Measurements from ENCODE around the gene SREBF1.

SREBF1 gene

DNA sequence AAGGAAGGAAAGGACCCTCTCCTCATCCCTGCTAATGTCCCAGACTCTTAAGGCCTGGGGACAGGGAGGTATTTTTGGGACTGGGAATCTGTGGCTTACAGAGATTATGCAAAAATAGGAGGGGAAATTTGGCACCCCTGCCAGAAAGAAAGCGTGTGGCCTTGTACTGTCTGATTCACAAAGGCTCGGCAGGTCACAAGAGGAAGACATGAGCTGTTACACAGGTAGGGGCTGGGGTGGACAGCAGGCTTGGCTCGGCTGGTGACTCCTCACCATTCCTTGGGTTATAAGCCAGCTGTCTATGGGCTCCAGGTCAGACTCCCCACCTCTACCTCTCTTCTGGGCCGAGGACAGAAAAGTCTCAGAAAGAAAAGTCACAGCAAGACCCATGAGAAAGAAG lies 20.7 kb upstream of the SREBF1 start:
- no peak for DNase-seq

DNA sequence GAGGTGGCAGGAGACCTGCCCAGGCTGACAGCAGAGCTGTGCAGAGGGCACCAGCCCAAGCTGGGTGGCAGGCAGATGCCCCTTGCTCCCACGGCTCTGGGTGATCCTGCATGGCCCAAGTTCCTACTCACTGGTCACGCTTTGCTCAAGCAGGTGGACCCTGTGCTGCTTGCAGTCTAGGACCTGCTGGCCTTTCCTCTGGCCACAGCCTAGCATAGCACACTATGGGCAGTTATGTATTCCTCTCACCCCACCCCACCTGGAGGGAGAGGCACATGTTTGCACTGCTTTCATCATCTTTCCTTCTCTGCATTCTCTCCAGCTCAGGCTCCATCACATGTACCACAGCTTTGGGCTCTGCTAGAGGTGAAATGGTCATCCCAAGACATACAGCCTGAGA lies 19.6 kb upstream of the SREBF1 start:
- DNase-seq = no peak

DNA sequence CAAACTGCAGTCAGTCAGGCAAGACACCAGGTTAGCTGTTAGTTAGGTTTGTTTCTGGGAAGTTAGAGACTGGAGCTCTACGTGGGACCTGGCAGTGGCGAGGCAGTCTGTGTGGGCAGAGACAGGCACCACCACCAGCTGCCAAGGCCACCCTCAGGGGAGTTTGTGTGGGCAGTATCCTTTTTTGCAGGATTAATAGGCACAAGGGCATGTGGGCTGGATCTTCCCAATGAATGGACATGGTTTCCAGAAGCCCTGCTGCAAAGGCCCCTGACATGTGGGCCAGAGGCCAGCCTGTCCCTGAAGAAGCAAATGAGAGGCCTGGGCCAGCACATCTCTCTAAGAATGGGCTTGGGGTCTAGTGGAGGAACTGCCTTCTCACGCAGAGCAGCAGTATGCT lies 19.2 kb upstream of the SREBF1 start:
- DNase-seq = no peak

DNA sequence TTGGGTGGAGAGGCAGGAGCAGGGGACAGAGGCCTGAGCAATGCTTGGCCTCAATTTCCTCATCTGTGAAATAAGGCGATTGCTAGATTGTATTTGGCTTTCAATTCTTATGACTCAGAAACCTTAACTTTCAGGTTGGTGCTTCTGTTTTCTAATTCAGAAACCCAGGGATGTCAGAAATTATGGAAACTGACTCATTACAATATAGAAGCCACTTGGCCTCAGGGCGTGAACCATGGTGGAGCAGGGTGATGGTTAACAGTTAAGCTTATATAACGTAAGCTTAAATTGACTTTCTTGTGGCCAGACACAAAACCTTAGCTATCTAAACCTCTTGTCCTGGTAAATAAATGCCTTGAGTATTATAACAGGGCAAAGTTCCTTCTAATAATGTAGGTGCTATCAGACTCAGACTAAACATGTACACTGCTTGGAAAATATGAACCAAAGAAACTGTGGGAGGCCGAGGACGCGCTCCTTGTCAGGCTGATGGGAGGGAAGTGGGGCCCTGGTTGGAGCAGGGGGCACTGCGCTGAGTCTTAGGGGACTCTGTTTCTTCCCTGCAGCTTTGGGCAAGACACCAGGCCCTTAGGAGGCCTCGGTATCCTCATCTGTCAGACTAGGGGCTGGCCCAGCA lies 17.1 kb upstream of the SREBF1 start:
- DNase-seq = no peak

GRCh38 chr17:17852930-17853329 lies 16.1 kb upstream of the SREBF1 start:
- DNase-seq = no peak

DNA sequence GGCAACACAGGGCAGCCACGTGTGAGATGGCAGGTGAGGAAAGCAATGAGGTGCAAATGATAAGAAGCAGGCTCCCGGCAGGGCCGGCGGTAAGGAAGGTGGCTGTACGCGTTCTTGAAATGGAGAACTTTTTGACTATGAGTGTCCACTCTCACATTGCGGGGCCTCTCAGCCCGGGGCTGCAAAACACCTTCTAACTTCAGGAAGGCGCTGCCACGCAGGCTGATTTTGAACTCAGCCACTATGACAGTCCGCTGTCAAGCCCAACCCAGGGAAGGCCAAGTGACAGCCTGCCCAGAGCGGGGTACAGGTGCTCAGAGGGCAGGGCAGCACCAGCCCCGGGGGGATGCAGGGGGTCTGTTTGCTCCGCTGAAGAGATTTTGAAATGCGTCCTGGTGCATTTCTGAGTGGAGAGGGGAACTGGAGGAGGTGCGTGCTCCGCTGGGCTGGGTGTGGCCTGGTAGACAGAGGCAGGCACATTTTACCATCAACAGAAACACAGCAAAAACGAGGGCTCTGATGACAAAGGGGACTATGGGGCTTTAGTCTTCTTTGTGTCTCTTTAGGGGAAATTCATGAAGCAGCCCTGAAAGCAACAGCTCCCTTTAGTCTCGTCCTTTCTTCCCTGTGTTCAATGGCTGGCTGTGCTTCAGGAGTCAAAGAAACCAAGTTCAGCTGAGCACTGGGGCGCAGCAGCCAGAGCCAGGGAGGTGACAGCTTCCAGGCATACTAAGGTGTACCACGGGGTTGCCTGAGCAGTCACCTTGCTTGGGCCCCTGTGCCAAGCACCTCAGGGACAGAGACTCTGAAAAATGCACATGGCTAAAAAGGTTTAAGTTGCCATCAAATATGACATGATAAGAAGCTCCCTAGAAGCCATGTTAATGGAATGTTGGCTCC lies 14.6 kb upstream of the SREBF1 start:
- DNase-seq = no peak

DNA sequence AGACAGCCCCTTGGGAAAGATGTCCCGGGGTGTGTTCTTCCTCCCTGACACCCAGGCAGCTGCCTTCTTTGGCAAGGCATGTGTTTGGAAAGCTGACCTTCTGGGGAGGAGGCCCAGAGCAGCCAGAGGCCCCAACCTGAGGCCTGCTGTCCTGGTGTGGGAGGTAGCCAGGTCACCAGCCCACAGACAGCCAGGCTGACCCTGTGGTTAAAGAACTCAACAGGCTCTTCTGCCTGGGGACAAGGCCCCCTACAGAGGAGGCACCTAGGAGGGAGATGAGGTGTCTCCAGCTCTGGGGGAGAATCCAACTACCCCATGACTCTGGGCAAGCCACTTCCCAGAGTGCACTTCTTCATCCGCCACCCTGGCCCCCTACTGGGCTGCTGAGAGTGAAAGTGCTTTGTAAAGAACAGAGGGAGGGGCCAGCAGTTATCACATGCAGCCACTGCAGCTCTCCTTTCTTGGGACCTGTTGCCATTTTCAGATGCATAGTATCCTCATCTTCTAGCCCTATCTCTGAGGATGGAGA lies 13.1 kb upstream of the SREBF1 start:
- DNase-seq = no peak

DNA sequence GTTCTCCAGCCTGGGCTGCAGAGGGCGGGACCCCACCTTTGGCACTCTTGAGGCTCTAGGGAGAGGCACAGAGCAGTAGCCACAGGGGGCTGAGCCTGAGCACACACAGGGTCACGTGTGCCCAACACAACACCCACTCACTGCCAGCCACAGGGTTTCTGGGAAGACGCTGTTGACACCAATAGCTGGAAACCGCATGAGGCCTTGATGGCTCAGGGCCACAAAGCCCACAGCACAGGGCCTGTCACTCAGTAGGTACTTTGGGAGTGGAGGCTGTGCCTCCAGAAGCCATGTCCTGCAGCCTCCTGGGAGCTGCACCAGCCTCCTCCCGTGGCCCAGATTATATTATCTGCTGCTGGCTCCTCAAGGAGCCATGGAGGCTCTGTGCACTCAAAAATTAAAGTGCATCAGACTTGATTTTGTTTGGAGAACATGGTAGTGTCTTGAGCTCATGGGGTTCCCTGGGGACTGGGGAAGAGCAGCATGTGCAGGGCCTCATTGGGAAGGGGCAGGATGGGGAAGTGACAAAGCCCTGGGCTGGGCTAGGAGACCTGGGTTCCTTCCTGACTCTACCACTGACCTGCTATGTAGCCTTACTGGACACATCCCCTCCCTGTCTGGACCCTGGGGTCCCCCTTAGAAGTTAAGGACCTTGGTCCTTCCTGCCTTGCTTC lies 12.5 kb upstream of the SREBF1 start:
- peak in 1 of 2 experiments; percentile 34 for DNase-seq

DNA sequence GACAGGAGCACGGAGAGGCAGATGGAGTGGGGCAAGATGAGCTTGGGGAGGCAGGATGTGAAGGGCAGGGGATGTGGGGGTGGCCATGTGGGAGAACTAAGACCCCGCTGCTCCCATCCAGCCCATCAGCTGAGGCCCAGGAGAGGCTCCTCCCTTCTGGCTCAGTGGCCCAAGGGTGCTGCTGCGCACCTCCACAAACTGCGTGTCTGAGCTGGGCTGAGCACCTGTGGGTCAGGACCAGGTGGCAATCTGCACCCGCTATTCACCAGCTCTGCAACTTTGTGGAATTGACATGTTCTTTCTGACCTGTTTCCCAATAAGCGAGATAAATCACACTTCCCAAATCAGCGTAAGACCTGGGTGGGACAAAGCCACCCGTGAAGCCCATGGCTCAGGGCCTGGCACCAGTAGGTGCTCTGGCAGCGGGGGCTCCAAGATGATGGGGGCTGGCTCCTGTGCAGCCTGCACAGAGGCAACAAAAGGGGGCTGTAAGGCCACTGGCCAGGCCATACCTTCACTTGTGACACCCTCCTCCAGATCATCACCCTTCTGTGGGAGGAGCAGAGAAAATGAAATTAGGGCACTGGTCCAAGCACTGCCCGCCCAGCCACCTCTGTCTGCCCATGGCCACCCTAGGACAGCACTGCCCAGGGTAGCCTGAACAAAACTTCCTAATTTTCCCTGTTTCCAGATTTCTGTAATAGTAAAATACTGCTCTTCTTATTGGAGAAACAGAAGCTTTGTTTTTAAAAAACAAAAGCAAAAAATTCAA lies 11.7 kb upstream of the SREBF1 start:
- DNase-seq = no peak

DNA sequence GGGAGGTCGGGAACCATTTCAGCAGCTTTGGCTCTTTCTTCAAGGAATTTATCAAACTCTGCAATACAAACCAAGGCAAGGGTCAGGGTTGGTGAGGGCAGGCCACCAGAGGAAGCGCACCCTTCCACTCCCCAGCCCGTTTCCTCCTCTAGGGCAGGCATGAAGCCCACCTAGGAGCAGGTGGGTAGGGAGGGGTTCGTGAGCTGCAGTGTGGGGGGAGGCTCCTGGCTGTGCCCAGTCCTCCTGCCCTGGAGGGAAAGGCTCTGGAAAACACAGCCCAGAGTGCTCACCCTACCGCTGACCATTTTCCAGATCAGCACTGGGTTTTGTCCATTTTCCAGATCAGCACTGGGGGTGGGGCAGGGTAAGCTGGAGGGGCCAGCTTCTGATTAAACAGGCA lies 10.9 kb upstream of the SREBF1 start:
- no peak for DNase-seq

GRCh38 chr17:17847118-17847689 lies 10.4 kb upstream of the SREBF1 start:
- no peak for DNase-seq

GRCh38 chr17:17846645-17847044 lies 9.9 kb upstream of the SREBF1 start:
- DNase-seq = no peak

- no peak for DNase-seq
These were observed 9.2 kb upstream of the SREBF1 start for GRCh38 chr17:17846003-17846402.

GRCh38 chr17:17845046-17845775 lies 8.4 kb upstream of the SREBF1 start:
- DNase-seq = no peak

DNA sequence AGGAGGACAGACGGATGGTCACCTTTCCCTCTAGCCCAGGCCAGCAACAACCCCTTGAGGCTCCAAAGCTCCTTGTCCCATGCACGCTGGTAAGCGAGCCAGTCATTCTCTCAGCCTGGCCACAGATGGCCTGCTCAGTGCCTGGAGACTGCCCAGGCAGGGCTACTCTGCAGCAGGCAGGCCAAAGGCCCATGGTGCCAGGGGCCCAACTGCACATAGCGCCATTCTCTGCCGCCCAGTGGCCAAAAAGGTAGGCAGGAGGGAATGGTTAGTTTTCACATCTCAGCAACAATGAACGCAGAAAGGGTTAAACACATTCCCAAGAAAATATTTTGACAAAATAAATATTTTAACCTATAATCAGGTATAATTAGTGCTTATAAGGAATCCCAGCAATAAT lies 7.7 kb upstream of the SREBF1 start:
- no peak for DNase-seq

DNA sequence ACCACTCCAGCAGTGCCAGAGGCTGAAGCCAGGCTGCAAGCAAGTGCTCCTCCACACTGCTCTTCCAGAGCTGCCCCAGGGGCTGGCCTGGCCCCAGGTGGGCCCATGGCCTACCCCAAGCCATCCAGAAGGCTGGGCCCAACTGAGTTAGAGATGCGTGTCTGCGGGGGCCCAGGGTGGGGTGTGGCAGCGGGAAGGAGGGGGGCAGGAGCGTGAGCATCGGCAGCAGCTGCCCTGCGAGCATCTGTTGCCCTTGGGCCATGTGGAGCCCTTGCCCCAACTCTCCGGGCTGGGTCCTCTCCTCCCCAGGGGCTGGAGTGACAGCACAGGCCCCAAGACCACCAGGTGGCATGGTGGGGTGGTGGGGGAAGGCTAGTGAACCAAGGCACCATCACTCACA lies 7.3 kb upstream of the SREBF1 start:
- DNase-seq = no peak

- no peak for DNase-seq
These were observed 6.3 kb upstream of the SREBF1 start for GRCh38 chr17:17843096-17843495.

DNA sequence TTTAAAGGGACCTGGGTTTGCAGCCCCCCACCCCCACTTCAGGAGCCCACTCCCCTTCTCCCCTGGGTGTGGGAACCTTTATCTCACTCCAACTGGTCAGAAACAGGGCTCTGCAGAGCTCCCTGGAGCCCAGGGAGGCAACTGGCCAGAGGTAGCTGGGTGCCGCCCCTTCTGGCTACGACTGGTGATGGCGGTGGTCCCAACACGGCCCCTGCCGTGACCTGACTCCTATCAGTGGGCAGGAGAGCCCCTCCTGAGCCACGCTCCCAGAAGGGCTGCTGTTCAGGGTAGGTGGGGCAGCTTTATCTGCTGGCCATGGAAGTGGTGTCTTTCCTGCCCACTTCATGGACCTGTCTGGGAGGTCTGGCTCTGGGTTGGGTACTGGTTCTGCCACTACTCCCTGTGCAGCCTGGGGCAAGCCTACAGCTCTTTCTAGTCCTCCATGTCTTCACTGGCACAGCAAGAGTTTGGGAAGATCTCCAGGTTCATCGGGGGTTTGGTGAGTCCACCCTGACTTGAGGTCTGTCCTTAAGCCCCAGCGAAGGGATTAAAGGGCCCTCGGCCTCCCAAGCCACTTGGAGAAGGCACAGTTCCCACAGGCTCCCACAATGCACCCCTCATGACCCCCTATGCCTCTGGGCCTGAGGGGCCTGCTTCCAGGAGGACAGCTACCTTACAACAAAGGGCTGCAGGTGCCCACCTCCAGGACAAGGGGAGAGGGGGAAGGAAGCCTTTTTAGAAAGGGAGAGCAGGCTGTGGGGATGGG lies 5.5 kb upstream of the SREBF1 start:
- no peak for DNase-seq

GRCh38 chr17:17841601-17842025 lies 4.8 kb upstream of the SREBF1 start:
- DNase-seq = no peak

GRCh38 chr17:17840751-17841591 lies 4.2 kb upstream of the SREBF1 start:
- peak in 1 of 2 experiments; percentile 29 for DNase-seq
